Measurements from ENCODE around the gene CNEP1R1. TPM values are rescaled to one million over a fixed set of nuclear protein-coding genes. Genes with fewer than 3 reads are reported as not detected.

The CNEP1R1 gene
- total and polyA plus RNA-seq, 12 donors, result 13.9 to 25.3 (median 19.9) TPM

- TF ChIP-seq POLR2A (IDR thresholded peaks at IDR 0.05) (no peak), CTCF (IDR thresholded peaks at IDR 0.05) (peak in 3 of 6 experiments; percentile 30 to 46 (median 43))
- Histone ChIP-seq H3K27ac (no peak overlapping the region), H3K9me3 (replicated peaks in 1 of 3) (no peaks in the 10 kb centered on the region), H3K27me3 (no peaks in the 10 kb centered on the region), H3K4me3 (peak overlapping the region in 1 of 4 donors; percentile 94), H3K4me1 (replicated peaks in 1 of 2) (peaks cover 4 to 28% of the 10 kb centered on the region in 2 donors), H3K36me3 (replicated peaks in 1 of 2) (no peaks in the 10 kb centered on the region)
- DNase-seq, result peak in 3 of 7 donors; percentile 29 to 64 (median 41)
- intact Hi-C loops (cut with DNase I), result loop anchor here in 1 of 2 donors (5.0 kb wide), 1 partner anchor 145 kb away; no protein-coding TSS in a partner anchor
- 37 to 50% (median 41%) methylated on average over 3 of the region's 3 CpGs for WGBS, 4 donors
Measured at GRCh38 chr16:50067290-50067853, 42.3 kb downstream of the CNEP1R1 start.

GRCh38 chr16:50068550-50068949 is 43.5 kb downstream of the CNEP1R1 start:
- Histone ChIP-seq H3K4me3 (no peak overlapping the region), H3K36me3 (replicated peaks in 1 of 2) (no peaks in the 10 kb centered on the region), H3K27me3 (no peaks in the 10 kb centered on the region), H3K9me3 (replicated peaks in 1 of 3) (no peaks in the 10 kb centered on the region), H3K4me1 (replicated peaks in 1 of 2) (peaks cover 4 to 28% of the 10 kb centered on the region in 2 donors), H3K27ac (no peak overlapping the region)
- no peak for DNase-seq
- 75 to 82% (median 78%) methylated on average over 4 of the region's 4 CpGs for WGBS, 4 donors
- TF ChIP-seq POLR2A (IDR thresholded peaks at IDR 0.05) (no peak), CTCF (IDR thresholded peaks at IDR 0.05) (no peak)
- intact Hi-C loops (cut with DNase I), result loop anchor here in 1 of 2 donors (5.0 kb wide), 1 partner anchor 144 kb away; no protein-coding TSS in a partner anchor

- no peak for DNase-seq
- no peak for TF ChIP-seq CTCF (IDR thresholded peaks at IDR 0.05)
- TF ChIP-seq POLR2A (IDR thresholded peaks at IDR 0.05), result no peak
- WGBS, 4 donors, result 89 to 100% (median 96%) methylated on average over 1 of the region's 1 CpG
- Histone ChIP-seq H3K4me1 (replicated peaks in 1 of 2) (peaks cover 4 to 28% of the 10 kb centered on the region in 2 donors), H3K27me3 (no peaks in the 10 kb centered on the region), H3K27ac (no peak overlapping the region), H3K4me3 (no peak overlapping the region), H3K36me3 (replicated peaks in 1 of 2) (no peaks in the 10 kb centered on the region), H3K9me3 (replicated peaks in 1 of 3) (no peaks in the 10 kb centered on the region)
- intact Hi-C loops (cut with DNase I), result loop anchor here in 1 of 2 donors (5.0 kb wide), 1 partner anchor 143 kb away; no protein-coding TSS in a partner anchor
Measured at GRCh38 chr16:50069060-50069459, 44.0 kb downstream of the CNEP1R1 start.

DNA sequence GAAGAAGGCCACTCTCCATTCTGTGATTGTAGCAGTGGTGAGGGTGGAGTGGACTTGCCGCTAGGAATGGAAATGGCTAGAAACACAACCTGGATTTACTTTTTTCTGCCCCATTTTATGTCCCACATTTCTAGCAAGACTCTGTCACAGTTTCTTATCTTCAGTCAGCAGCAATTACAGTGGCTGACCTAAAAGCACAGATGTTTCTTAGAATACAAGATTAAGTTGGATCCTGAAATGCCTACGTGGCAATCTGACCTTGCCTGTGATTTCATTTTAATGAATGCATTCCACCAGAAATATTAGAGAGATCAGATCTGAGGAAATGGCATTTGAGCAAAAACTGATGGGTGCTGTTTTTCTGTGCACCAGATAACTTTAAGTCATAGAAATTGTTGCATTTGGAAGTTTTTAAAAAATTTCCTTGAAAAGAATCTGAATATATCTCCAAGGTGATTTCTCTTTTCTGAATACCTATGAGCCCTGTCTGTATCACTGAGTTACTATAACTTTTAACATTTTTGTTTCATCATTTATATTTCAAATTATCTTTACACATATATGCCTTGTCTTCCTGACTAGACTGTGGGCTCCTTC is 46.1 kb downstream of the CNEP1R1 start:
- H3K36me3 ChIP-seq (replicated peaks in 1 of 2), result no peaks in the 10 kb centered on the region
- H3K27ac ChIP-seq, result peak overlapping the region in 2 of 5 donors; percentile 3 to 26
- no peaks in the 10 kb centered on the region for H3K9me3 ChIP-seq (replicated peaks in 1 of 3)
- H3K27me3 ChIP-seq, result no peaks in the 10 kb centered on the region
- H3K4me1 ChIP-seq (replicated peaks in 1 of 2), result peaks cover 4 to 28% of the 10 kb centered on the region in 2 donors
- TF ChIP-seq CTCF (IDR thresholded peaks at IDR 0.05) (no peak), POLR2A (IDR thresholded peaks at IDR 0.05) (no peak)
- no peak overlapping the region for H3K4me3 ChIP-seq
- 23 to 47% (median 44%) methylated on average over 2 of the region's 2 CpGs for WGBS, 4 donors
- intact Hi-C loops (cut with DNase I), result no loop called here
- peak in 1 of 7 donors; percentile 16 for DNase-seq
